IMR-90 (cell line): Measurements from ENCODE around the gene GGCT.

Source experiments
- CHD1 ChIP-seq: IDR thresholded peaks from 2 replicates; pipeline ENCODE4 v1.6.1; 2012; ENCODE audit warnings: low read depth, low read length, improper control_type of control experiment
- MAFK ChIP-seq: IDR thresholded peaks from 2 replicates; pipeline ENCODE4 v1.6.1; 2012; ENCODE audit warnings: low read depth, low read length, improper control_type of control experiment
- POLR2A ChIP-seq: IDR thresholded peaks from 2 replicates; pipeline ENCODE4 v1.6.1; 2012; ENCODE audit warnings: mild to moderate bottlenecking, low read depth, low read length
- RCOR1 ChIP-seq: IDR thresholded peaks from 2 replicates; pipeline ENCODE4 v1.6.1; 2012; ENCODE audit warnings: mild to moderate bottlenecking, low read length, improper control_type of control experiment; ENCODE audit not compliant: insufficient replicate concordance
- TF ChIP-seq, protein P1 (sequence below): conservative IDR thresholded peaks from 2 replicates; pipeline ENCODE4 v1.5.1; 2012; ENCODE audit warnings: mild to moderate bottlenecking, low read depth, low read length, improper control_type of control experiment
- TF ChIP-seq, protein P2 (sequence below): fragments of 150-350 bp; IDR thresholded peaks from 2 replicates; pipeline ENCODE4 v1.6.1; 2017; ENCODE audit warnings: mild to moderate bottlenecking, antibody characterized with exemption, low read length, low read depth

DNA sequence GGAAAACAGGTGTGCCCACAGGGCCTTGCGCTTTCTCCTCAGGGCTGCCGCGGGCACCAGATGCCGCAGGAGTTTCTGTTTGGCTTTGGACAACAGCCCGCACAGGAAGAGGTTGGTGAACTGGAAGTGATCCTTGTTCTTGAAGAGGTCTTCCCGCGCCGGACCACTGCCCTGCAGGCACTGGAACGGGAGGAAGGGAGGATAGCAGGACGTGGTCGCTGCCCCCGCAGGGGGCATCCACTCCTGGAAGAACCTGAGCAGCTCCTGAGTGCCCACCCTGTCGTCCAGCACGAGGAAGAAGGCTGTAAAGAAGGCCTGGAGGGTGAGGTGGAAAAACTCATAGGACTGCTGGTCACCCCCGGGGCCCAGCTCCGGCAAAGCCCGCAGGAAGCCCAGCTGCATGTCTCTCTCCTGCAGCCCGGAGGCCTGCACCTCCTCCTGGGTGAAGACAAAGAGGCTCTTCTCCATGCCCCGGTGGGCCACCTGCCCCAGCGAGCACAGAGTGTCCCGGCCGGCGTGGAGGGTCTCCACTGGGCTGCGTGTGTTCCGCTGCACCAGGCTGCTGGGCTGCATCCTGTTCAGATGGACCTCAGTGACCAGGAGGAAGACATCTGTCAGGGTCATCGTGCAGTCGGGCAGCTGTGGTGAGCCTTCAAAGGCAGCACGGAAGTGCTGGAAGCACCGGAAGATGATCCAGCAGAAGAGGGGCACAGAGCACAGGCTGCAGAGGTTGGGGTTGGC, 52.9 kb downstream of the GGCT start:
- TF ChIP-seq POLR2A: no peak
- no peak for TF ChIP-seq RCOR1
- TF ChIP-seq CHD1: no peak
- TF ChIP-seq, protein P1, sequence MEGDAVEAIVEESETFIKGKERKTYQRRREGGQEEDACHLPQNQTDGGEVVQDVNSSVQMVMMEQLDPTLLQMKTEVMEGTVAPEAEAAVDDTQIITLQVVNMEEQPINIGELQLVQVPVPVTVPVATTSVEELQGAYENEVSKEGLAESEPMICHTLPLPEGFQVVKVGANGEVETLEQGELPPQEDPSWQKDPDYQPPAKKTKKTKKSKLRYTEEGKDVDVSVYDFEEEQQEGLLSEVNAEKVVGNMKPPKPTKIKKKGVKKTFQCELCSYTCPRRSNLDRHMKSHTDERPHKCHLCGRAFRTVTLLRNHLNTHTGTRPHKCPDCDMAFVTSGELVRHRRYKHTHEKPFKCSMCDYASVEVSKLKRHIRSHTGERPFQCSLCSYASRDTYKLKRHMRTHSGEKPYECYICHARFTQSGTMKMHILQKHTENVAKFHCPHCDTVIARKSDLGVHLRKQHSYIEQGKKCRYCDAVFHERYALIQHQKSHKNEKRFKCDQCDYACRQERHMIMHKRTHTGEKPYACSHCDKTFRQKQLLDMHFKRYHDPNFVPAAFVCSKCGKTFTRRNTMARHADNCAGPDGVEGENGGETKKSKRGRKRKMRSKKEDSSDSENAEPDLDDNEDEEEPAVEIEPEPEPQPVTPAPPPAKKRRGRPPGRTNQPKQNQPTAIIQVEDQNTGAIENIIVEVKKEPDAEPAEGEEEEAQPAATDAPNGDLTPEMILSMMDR: no peak
- no peak for TF ChIP-seq MAFK
- TF ChIP-seq, protein P2, sequence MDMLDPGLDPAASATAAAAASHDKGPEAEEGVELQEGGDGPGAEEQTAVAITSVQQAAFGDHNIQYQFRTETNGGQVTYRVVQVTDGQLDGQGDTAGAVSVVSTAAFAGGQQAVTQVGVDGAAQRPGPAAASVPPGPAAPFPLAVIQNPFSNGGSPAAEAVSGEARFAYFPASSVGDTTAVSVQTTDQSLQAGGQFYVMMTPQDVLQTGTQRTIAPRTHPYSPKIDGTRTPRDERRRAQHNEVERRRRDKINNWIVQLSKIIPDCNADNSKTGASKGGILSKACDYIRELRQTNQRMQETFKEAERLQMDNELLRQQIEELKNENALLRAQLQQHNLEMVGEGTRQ: no peak
